Measurements from ENCODE around the gene MCRIP1.
"Not testable (repeated sequence)": the region's sequence is repeated elsewhere in the genome, so short reads cannot be mapped to it uniquely, and the experiment has no call there.

MCRIP1 gene

GRCh38 chr17:81842725-81843504, 9.8 kb upstream of the MCRIP1 start:
- Mint-ChIP-seq H3K4me3 (no peak overlapping the region), H3K27me3 (no peaks in the 10 kb centered on the region), H3K27ac (ENCODE audit: low read depth) (no peak overlapping the region), H3K4me1 (no peaks in the 10 kb centered on the region), H3K36me3 (ENCODE audit: insufficient read depth) (peaks cover 28% of the 10 kb centered on the region), H3K9me3 (no peaks in the 10 kb centered on the region)
- ATAC-seq (replicated peaks; ENCODE audit: extremely low read depth, poor library complexity, severe bottlenecking) = no peak
- no peak for DNase-seq (ENCODE audit: low spot score in 2 of 2)

DNA sequence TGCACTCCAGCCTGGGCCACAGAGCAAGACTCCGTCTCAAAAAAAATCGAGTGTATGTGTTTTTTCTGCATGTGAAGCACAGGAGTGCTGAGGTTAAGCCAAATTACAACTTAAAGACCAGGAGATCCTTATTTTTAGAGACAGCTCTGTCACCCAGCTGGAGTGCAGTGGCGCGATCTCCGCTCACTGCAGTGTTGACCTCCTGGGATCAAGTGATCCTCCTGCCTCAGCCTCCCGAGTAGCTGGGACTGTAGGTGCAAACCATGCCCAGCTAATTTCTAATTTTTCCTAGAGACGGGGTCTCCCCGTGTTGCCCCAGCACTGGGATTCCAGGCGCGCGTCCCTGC, 9.3 kb upstream of the MCRIP1 start:
- no peak overlapping the region for H3K27ac Mint-ChIP-seq (ENCODE audit: low read depth)
- DNase-seq (ENCODE audit: low spot score in 2 of 2) = no peak
- no peaks in the 10 kb centered on the region for H3K4me1 Mint-ChIP-seq
- H3K27me3 Mint-ChIP-seq = no peaks in the 10 kb centered on the region
- ATAC-seq (replicated peaks; ENCODE audit: extremely low read depth, poor library complexity, severe bottlenecking) = no peak
- no peaks in the 10 kb centered on the region for H3K9me3 Mint-ChIP-seq
- H3K36me3 Mint-ChIP-seq (ENCODE audit: insufficient read depth) = peaks cover 25% of the 10 kb centered on the region
- H3K4me3 Mint-ChIP-seq = no peak overlapping the region

DNA sequence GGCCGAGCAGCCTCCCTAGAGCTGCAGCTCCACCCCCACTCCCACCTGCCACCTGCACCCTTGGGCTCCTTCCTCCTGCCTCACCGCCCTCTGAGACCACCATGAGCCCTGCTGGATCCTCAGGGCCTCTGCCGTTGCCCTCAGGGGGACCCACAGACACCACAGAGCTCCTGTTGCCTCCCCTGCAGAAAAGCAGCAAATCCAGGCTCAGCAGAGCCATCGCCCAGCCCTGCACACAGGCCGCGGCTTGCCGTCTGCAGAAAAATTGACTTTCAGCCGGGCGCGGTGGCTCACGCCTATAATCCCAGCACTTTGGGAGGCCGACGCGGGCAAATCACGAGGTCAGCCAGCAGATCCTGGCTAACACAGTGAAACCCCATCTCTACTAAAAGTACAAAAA, 8.8 kb upstream of the MCRIP1 start:
- peaks cover 25% of the 10 kb centered on the region for H3K36me3 Mint-ChIP-seq (ENCODE audit: insufficient read depth)
- H3K27ac Mint-ChIP-seq (ENCODE audit: low read depth) = no peak overlapping the region
- DNase-seq (ENCODE audit: low spot score in 2 of 2) (no peak), ATAC-seq (replicated peaks; ENCODE audit: extremely low read depth, poor library complexity, severe bottlenecking) (no peak)
- H3K4me3 Mint-ChIP-seq = no peak overlapping the region
- no peaks in the 10 kb centered on the region for H3K27me3 Mint-ChIP-seq
- no peaks in the 10 kb centered on the region for H3K9me3 Mint-ChIP-seq
- no peaks in the 10 kb centered on the region for H3K4me1 Mint-ChIP-seq

DNA sequence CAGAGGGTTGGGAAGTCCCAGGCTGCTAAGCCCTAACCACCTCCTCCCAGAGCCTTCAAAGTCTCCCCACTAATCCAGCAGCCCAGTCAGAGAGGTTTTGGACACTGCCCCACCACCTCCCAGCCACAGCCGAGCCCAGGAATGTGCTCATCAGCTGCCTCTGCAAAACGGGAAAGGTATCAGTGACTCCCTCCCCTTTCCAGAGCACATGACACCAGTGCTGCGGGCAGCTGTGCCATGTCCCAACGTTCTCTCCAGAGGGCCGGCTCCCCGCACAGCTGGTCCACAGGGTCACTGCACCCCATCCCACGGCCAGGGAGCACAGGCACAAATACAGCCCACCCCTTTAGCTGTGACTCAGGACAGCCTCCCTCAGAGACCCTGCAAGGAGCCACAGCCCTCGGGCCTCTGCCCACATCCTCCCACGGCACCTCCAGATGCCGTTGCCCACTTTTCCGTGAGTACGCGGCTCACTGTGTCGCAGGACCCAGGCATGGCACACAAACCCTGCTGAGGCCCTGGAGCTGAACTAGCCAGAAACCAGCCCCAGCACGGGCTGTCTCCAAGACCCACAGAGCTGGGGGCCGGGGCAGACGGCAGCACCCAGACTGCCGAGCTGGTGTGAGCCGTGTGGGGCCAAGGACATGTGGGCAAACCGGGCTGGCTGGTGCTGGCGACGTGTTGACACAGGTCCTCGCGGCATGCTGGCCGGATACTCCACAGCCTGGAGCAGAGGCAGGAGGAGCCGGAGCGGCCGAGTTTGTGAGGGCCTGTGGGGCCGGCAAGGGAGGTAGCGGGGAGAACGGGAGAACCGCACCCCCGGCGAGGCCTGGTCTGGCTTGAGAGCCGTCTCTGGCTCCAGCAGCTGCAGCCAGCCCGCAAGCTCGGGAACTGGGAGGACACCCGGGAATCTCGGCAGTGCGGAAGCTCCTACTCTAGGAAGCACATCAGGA, 8.0 kb upstream of the MCRIP1 start:
- no peaks in the 10 kb centered on the region for H3K27me3 Mint-ChIP-seq
- ATAC-seq (replicated peaks; ENCODE audit: extremely low read depth, poor library complexity, severe bottlenecking) = no peak
- H3K27ac Mint-ChIP-seq (ENCODE audit: low read depth) = no peak overlapping the region
- H3K9me3 Mint-ChIP-seq = no peaks in the 10 kb centered on the region
- no peak overlapping the region for H3K4me3 Mint-ChIP-seq
- H3K36me3 Mint-ChIP-seq (ENCODE audit: insufficient read depth) = peaks cover 19% of the 10 kb centered on the region
- H3K4me1 Mint-ChIP-seq = no peaks in the 10 kb centered on the region
- DNase-seq (ENCODE audit: low spot score in 2 of 2) = no peak

DNA sequence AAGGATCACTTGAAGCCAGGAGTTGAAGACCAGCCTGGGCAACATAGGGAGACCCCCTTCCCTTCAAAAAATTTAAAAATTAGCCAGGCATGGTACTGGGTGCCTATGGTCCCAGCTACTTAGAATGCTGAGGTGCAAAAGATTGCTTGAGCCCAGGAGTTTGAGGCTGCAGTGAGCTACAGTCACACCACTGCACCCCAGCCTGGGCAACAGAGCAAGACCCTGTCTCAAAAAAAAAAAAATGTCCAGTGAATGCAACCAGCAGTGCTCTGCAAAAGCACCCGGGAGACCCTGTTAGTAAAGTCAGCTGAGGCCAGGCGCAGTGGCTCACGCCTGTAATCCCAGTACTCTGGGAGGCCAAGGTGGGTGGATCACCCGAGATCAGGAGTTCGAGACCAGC, 7.0 kb upstream of the MCRIP1 start:
- not testable (repeated sequence) for DNase-seq (ENCODE audit: low spot score in 2 of 2); ATAC-seq (replicated peaks; ENCODE audit: extremely low read depth, poor library complexity, severe bottlenecking); H3K4me3 Mint-ChIP-seq; H3K27me3 Mint-ChIP-seq; H3K27ac Mint-ChIP-seq (ENCODE audit: low read depth); H3K9me3 Mint-ChIP-seq; H3K4me1 Mint-ChIP-seq
- H3K36me3 Mint-ChIP-seq (ENCODE audit: insufficient read depth) = peaks cover 13% of the 10 kb centered on the region

DNA sequence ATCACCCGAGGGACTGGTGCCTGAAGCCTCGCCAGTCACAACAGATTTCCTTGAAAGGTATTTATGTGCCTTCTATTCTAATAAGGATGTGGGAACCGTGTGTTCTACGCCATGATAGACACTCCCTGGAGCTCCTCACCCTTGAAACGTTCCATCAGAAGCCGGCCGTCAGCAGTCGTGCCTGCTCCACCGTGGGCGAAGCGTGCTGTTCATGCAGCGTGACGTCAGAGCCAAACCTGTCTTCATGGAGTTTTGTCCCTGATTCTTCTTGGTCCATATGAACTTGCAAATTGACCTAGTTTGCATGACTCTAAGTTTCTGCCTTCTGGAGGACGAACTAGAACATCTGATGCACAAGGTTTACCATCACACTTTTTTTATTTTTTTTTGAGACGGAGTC, 6.2 kb upstream of the MCRIP1 start:
- no peak overlapping the region for H3K4me3 Mint-ChIP-seq
- H3K27ac Mint-ChIP-seq (ENCODE audit: low read depth) = no peak overlapping the region
- ATAC-seq (replicated peaks; ENCODE audit: extremely low read depth, poor library complexity, severe bottlenecking) (no peak), DNase-seq (ENCODE audit: low spot score in 2 of 2) (no peak)
- H3K9me3 Mint-ChIP-seq = no peaks in the 10 kb centered on the region
- H3K4me1 Mint-ChIP-seq = no peaks in the 10 kb centered on the region
- peaks cover 9% of the 10 kb centered on the region for H3K36me3 Mint-ChIP-seq (ENCODE audit: insufficient read depth)
- no peaks in the 10 kb centered on the region for H3K27me3 Mint-ChIP-seq

DNA sequence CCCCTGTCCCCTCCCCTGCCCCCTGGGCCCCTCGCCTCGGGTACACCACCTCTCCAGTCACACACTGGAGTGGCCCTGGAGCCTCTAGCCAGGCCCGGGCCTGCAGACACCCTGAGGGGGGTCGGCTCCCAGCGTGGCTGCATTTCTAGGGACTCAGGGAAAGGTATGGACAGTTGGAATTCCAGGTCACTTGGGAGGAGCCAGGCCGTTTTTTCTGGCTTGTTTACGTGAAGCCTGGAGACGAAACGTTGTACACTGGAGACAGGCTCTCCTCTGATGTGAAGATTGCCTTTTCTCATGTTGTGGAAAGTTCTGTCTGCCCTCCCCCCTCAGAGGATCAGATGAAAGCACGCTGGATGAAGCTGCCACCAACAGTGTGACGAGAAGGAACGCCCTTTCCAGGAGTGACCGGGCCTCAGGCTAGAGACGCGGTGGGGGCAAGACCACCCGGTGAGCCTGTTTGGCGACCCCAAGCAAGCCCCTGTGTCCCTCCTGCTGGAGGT, 5.7 kb upstream of the MCRIP1 start:
- Mint-ChIP-seq H3K36me3 (ENCODE audit: insufficient read depth) (peaks cover 9% of the 10 kb centered on the region), H3K4me1 (no peaks in the 10 kb centered on the region), H3K27ac (ENCODE audit: low read depth) (no peak overlapping the region), H3K27me3 (no peaks in the 10 kb centered on the region), H3K9me3 (no peaks in the 10 kb centered on the region), H3K4me3 (no peak overlapping the region)
- no peak for DNase-seq (ENCODE audit: low spot score in 2 of 2)
- no peak for ATAC-seq (replicated peaks; ENCODE audit: extremely low read depth, poor library complexity, severe bottlenecking)

GRCh38 chr17:81837641-81838040, 4.5 kb upstream of the MCRIP1 start:
- no peak overlapping the region for H3K27ac Mint-ChIP-seq (ENCODE audit: low read depth)
- H3K4me1 Mint-ChIP-seq = peaks cover 1% of the 10 kb centered on the region
- no peak overlapping the region for H3K4me3 Mint-ChIP-seq
- no peaks in the 10 kb centered on the region for H3K27me3 Mint-ChIP-seq
- DNase-seq (ENCODE audit: low spot score in 2 of 2) (no peak), ATAC-seq (replicated peaks; ENCODE audit: extremely low read depth, poor library complexity, severe bottlenecking) (no peak)
- H3K9me3 Mint-ChIP-seq = no peaks in the 10 kb centered on the region
- H3K36me3 Mint-ChIP-seq (ENCODE audit: insufficient read depth) = peaks cover 2% of the 10 kb centered on the region

GRCh38 chr17:81834831-81835267, 1.8 kb upstream of the MCRIP1 start, which contains the start of gene PPP1R27:
PPP1R27 (minus strand) TSS chr17:81835050; CDS start chr17:81834953, 97 bp downstream.
- peaks cover 17% of the 10 kb centered on the region for H3K4me1 Mint-ChIP-seq
- no peaks in the 10 kb centered on the region for H3K27me3 Mint-ChIP-seq
- peak within 1 kb of the TSS; percentile 85 for H3K4me3 Mint-ChIP-seq
- ATAC-seq (replicated peaks; ENCODE audit: extremely low read depth, poor library complexity, severe bottlenecking) (no peak), DNase-seq (ENCODE audit: low spot score in 2 of 2) (no peak)
- peaks cover 6% of the 10 kb centered on the region for H3K36me3 Mint-ChIP-seq (ENCODE audit: insufficient read depth)
- no peaks in the 10 kb centered on the region for H3K9me3 Mint-ChIP-seq
- peak within 1 kb of the TSS; percentile 74 for H3K27ac Mint-ChIP-seq (ENCODE audit: low read depth)

- H3K4me1 Mint-ChIP-seq = peaks cover 23% of the 10 kb centered on the region
- peaks cover 6% of the 10 kb centered on the region for H3K36me3 Mint-ChIP-seq (ENCODE audit: insufficient read depth)
- ATAC-seq (replicated peaks; ENCODE audit: extremely low read depth, poor library complexity, severe bottlenecking) = no peak
- H3K27me3 Mint-ChIP-seq = no peaks in the 10 kb centered on the region
- no peak for DNase-seq (ENCODE audit: low spot score in 2 of 2)
- H3K27ac Mint-ChIP-seq (ENCODE audit: low read depth) = peak overlapping the region; percentile 74
- peak overlapping the region; percentile 85 for H3K4me3 Mint-ChIP-seq
- no peaks in the 10 kb centered on the region for H3K9me3 Mint-ChIP-seq
These were observed 1.1 kb upstream of the MCRIP1 start for GRCh38 chr17:81833921-81834830.

GRCh38 chr17:81832608-81833159, 407 bp downstream of the MCRIP1 start:
- peak overlapping the region; percentile 85 for H3K27ac Mint-ChIP-seq (ENCODE audit: low read depth)
- H3K4me3 Mint-ChIP-seq = peak overlapping the region; percentile 85
- DNase-seq (ENCODE audit: low spot score in 2 of 2) (peak in 1 of 2 donors; percentile 25), ATAC-seq (replicated peaks; ENCODE audit: extremely low read depth, poor library complexity, severe bottlenecking) (peak; percentile 34)
- peaks cover 6% of the 10 kb centered on the region for H3K36me3 Mint-ChIP-seq (ENCODE audit: insufficient read depth)
- H3K4me1 Mint-ChIP-seq = peaks cover 29% of the 10 kb centered on the region
- no peaks in the 10 kb centered on the region for H3K27me3 Mint-ChIP-seq
- H3K9me3 Mint-ChIP-seq = no peaks in the 10 kb centered on the region

All from central memory CD8-positive, alpha-beta T cell (primary cell).